Panc1 (cell line): ENCODE data around the gene MYBBP1A. TPM values are rescaled to one million over a fixed set of nuclear protein-coding genes. Genes with fewer than 3 reads are reported as not detected.

ENCODE experiments used
- ATAC-seq: fragments of 200-7000 bp; cut with Tn5 transposase; 2 replicates; pipeline ENCODE4 v1.9.1; 2020; ENCODE audit warnings: mild to moderate bottlenecking, moderate library complexity
- BruUV-seq: library from RNA; stranded (reverse); fragments of 400-500 nt; replicated peaks from 2 replicates; lab custom pipeline; 2021; lab: Mats Ljungman, UMichigan
- CTCF ChIA-PET: fragments of 300-600 bp; sonication (Branson Sonifier 250); formaldehyde crosslinking; loops from one replicate; lab custom pipeline; 2022; ENCODE audit warnings: antibody characterized with exemption; lab: Charles Lee
- POLR2A ChIA-PET: fragments of 300-600 bp; sonication (Branson Sonifier 250); formaldehyde crosslinking; loops from one replicate; lab custom pipeline; 2022; ENCODE audit warnings: antibody characterized with exemption; lab: Charles Lee
- DNase-seq: peaks from one replicate; pipeline ENCODE4 v3.0.0-alpha.2; 2010; ENCODE audit warnings: low read depth, low spot score
- H3K27ac ChIP-seq: 2 replicates; pipeline ENCODE4 v1.5.1; 2011; ENCODE audit warnings: mild to moderate bottlenecking, low read length, inconsistent platforms
- H3K27me3 ChIP-seq: fragments of 200-500 bp; sonication (Bioruptor generic); 2 replicates; pipeline ENCODE4 v1.6.0; 2014; ENCODE audit warnings: low read length, inconsistent platforms; ENCODE audit not compliant: control insufficient read depth, insufficient read depth
- H3K36me3 ChIP-seq: fragments of 200-500 bp; sonication (Bioruptor generic); 2 replicates; pipeline ENCODE4 v1.5.1; 2014; ENCODE audit warnings: inconsistent platforms, mild to moderate bottlenecking, low read length, moderate library complexity; ENCODE audit not compliant: control insufficient read depth, insufficient read depth
- H3K4me1 ChIP-seq: 2 replicates; pipeline ENCODE4 v1.5.1; 2011; ENCODE audit warnings: inconsistent platforms, mild to moderate bottlenecking, low read length, moderate library complexity; ENCODE audit not compliant: control insufficient read depth, insufficient read depth
- H3K4me3 ChIP-seq, 2 experiments: 2 replicates each; pipeline ENCODE4 v1.5.1; 2011 to 2012; ENCODE audit warnings: low read depth in 2 of 2, low read length in 2 of 2, mild to moderate bottlenecking in 2 of 2, inconsistent platforms in 1 of 2, moderate library complexity in 1 of 2
- H3K9me3 ChIP-seq: fragments of 200-500 bp; sonication (Bioruptor generic); 2 replicates; pipeline ENCODE4 v1.5.1; 2014; ENCODE audit warnings: low read depth, mild to moderate bottlenecking, inconsistent platforms, low read length, moderate library complexity; ENCODE audit not compliant: control insufficient read depth, insufficient read depth
- CTCF ChIP-seq: fragments of 450-650 bp; IDR thresholded peaks from 2 replicates; pipeline ENCODE4 v1.5.1; 2017; ENCODE audit warnings: mild to moderate bottlenecking
- POLR2AphosphoS5 ChIP-seq: IDR thresholded peaks from 2 replicates; pipeline ENCODE4 v1.6.1; 2012; ENCODE audit warnings: mild to moderate bottlenecking, low read depth, low read length, moderate library complexity
- REST ChIP-seq, 2 experiments: IDR thresholded peaks; 2 replicates each; pipeline ENCODE4 v1.6.1; 2011 to 2012; ENCODE audit warnings: low read depth in 2 of 2, control low read depth in 1 of 2, low read length in 1 of 2, mild to moderate bottlenecking in 1 of 2, moderate library complexity in 1 of 2; ENCODE audit not compliant: insufficient read depth in 1 of 2
- SIN3A ChIP-seq: IDR thresholded peaks from 2 replicates; pipeline ENCODE4 v1.6.1; 2012; ENCODE audit warnings: low read depth, mild to moderate bottlenecking, low read length, moderate library complexity, borderline replicate concordance; ENCODE audit not compliant: insufficient read depth
- TCF7L2 ChIP-seq: IDR thresholded peaks from 2 replicates; pipeline ENCODE4 v1.6.1; 2011; ENCODE audit warnings: mild to moderate bottlenecking, low read depth, low read length, inconsistent platforms
- in situ Hi-C: cut with HindIII; loops from 2 replicates; pipeline ENCODE4 v1.10.0; 2016; ENCODE audit warnings: low sequenced_read_pairs, low pct_unique_long_range_greater_than_20kb
- intact Hi-C: fragments of 100-400 bp; cut with micrococcal nuclease; formaldehyde crosslinking; loops from one replicate; pipeline ENCODE4 v1.10.0; 2022; ENCODE audit not compliant: unreplicated experiment
- total RNA-seq: library from RNA; stranded (reverse); gene quantifications from one replicate; pipeline ENCODE4 v1.2.1, GENCODE V29; 2021; ENCODE audit not compliant: unreplicated experiment

The MYBBP1A gene
- total RNA-seq, 1 experiment from 2014 or later = 95.6 TPM

- no peak for ATAC-seq
- H3K27ac ChIP-seq = peak overlapping the region; percentile 94
- H3K4me3 ChIP-seq = peak overlapping the region; percentile 84 to 95
- ChIA-PET POLR2A (no interaction called here), CTCF (no interaction called here)
- TF ChIP-seq CTCF (no peak), POLR2AphosphoS5 (no peak), REST (IDR thresholded peaks at IDR 0.05; ENCODE audit: insufficient read depth in 1 of 2, low read depth in 2 of 2, low read length in 1 of 2) (no peak), TCF7L2 (no peak), SIN3A (no peak)
- no peaks in the 10 kb centered on the region for H3K9me3 ChIP-seq
- in situ Hi-C loops (no loop called here), intact Hi-C loops (no loop called here)
- BruUV-seq = no TSS peak
- DNase-seq = no peak
- H3K36me3 ChIP-seq = peaks cover 2% of the 10 kb centered on the region
- peaks cover 15% of the 10 kb centered on the region for H3K4me1 ChIP-seq
- no peaks in the 10 kb centered on the region for H3K27me3 ChIP-seq
Observed at GRCh38 chr17:4554441-4554996, 665 bp downstream of the MYBBP1A start.

GRCh38 chr17:4553669-4554068 is 1.5 kb downstream of the MYBBP1A start:
- no peak for ATAC-seq
- H3K4me1 ChIP-seq = peaks cover 15% of the 10 kb centered on the region
- H3K27me3 ChIP-seq = no peaks in the 10 kb centered on the region
- CTCF ChIA-PET = interaction anchor here (1.2 kb wide), 1 partner anchor 13 kb away, joined by 5 read pairs; no protein-coding TSS in a partner anchor
- H3K4me3 ChIP-seq = peak overlapping the region; percentile 84 to 95
- intact Hi-C loops = no loop called here
- in situ Hi-C loops = no loop called here
- BruUV-seq = no TSS peak
- no peak for TF ChIP-seq TCF7L2
- TF ChIP-seq POLR2AphosphoS5 = no peak
- TF ChIP-seq REST (IDR thresholded peaks at IDR 0.05; ENCODE audit: insufficient read depth in 1 of 2, low read depth in 2 of 2, low read length in 1 of 2) = no peak
- no peak for TF ChIP-seq CTCF
- TF ChIP-seq SIN3A = no peak
- H3K27ac ChIP-seq = peak overlapping the region; percentile 94
- H3K9me3 ChIP-seq = no peaks in the 10 kb centered on the region
- POLR2A ChIA-PET = interaction anchor here (1.0 kb wide), 1 partner anchor 17 kb away, joined by 3 read pairs; no protein-coding TSS in a partner anchor
- peaks cover 2% of the 10 kb centered on the region for H3K36me3 ChIP-seq
- no peak for DNase-seq
